ENCODE results near the gene LGALS3BP. TPM values are rescaled to one million over a fixed set of nuclear protein-coding genes. Genes with fewer than 3 reads are reported as not detected.

The LGALS3BP gene
- polyA plus RNA-seq, 1 donor (not counting 4 experiments of a cell fraction or from before 2014, with no cell fraction given): 53.0 TPM

GRCh38 chr17:78973792-78974520, 5.8 kb downstream of the LGALS3BP start:
- H3K9me3 ChIP-seq (ENCODE audit: control insufficient read depth, low read depth, low read length): no peaks in the 10 kb centered on the region
- peaks cover 14% of the 10 kb centered on the region for H3K79me2 ChIP-seq (ENCODE audit: control insufficient read depth, insufficient read depth, low read length)
- peaks cover 2% of the 10 kb centered on the region for H4K20me1 ChIP-seq (ENCODE audit: control insufficient read depth, extremely low read depth, insufficient read depth, low read length)
- no peak for DNase-seq (ENCODE audit: low read depth, low spot score)
- no peaks in the 10 kb centered on the region for H3K9me1 ChIP-seq (ENCODE audit: control insufficient read depth, extremely low read depth, insufficient read depth, low read length)
- H3K4me1 ChIP-seq (ENCODE audit: control insufficient read depth, extremely low read depth, insufficient read depth, low read length): peaks cover 37% of the 10 kb centered on the region
- peaks cover 0 to 10% of the 10 kb centered on the region in 2 experiments for H3K36me3 ChIP-seq (ENCODE audit: control insufficient read depth in 2 of 2, extremely low read depth in 1 of 2, insufficient read depth in 2 of 2, low read length in 2 of 2)
- dilution Hi-C loops (cut with MboI; ENCODE audit: extremely low pct_ligation_motif_present, low sequenced_read_pairs): no loop called here
- no peak overlapping the region for H3K4me3 ChIP-seq (ENCODE audit: control insufficient read depth in 2 of 3, extremely low read depth in 1 of 3, insufficient read depth in 2 of 3, low read depth in 1 of 3, low read length in 3 of 3)
- no peak overlapping the region for H3K27ac ChIP-seq (ENCODE audit: control insufficient read depth, insufficient read depth, low read length)
- FAIRE-seq: no peak
- H3K4me2 ChIP-seq (ENCODE audit: control insufficient read depth, extremely low read depth, insufficient read depth, low read depth, low read length): no peak overlapping the region
- no peak overlapping the region for H2AFZ ChIP-seq (ENCODE audit: control insufficient read depth, low read length)
- no peak for TF ChIP-seq EZH2 (IDR thresholded peaks at IDR 0.05; ENCODE audit: low read length)
- TF ChIP-seq, protein P1, sequence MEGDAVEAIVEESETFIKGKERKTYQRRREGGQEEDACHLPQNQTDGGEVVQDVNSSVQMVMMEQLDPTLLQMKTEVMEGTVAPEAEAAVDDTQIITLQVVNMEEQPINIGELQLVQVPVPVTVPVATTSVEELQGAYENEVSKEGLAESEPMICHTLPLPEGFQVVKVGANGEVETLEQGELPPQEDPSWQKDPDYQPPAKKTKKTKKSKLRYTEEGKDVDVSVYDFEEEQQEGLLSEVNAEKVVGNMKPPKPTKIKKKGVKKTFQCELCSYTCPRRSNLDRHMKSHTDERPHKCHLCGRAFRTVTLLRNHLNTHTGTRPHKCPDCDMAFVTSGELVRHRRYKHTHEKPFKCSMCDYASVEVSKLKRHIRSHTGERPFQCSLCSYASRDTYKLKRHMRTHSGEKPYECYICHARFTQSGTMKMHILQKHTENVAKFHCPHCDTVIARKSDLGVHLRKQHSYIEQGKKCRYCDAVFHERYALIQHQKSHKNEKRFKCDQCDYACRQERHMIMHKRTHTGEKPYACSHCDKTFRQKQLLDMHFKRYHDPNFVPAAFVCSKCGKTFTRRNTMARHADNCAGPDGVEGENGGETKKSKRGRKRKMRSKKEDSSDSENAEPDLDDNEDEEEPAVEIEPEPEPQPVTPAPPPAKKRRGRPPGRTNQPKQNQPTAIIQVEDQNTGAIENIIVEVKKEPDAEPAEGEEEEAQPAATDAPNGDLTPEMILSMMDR (optimal IDR thresholded peaks at IDR 0.05 in 1 of 3, IDR thresholded peaks at IDR 0.05 in 1 of 3, conservative IDR thresholded peaks at IDR 0.05 in 1 of 3; ENCODE audit: extremely low read depth in 1 of 3, insufficient read depth in 2 of 3, low read length in 3 of 3): no peak
- H3K9ac ChIP-seq (ENCODE audit: control insufficient read depth, extremely low read depth, insufficient read depth, low read length): no peak overlapping the region
- H3K27me3 ChIP-seq (ENCODE audit: control insufficient read depth, extremely low read depth, insufficient read depth, low read length): no peaks in the 10 kb centered on the region

GRCh38 chr17:78973196-78973595, 6.5 kb downstream of the LGALS3BP start:
- Histone ChIP-seq H3K9ac (ENCODE audit: control insufficient read depth, extremely low read depth, insufficient read depth, low read length) (no peak overlapping the region), H2AFZ (ENCODE audit: control insufficient read depth, low read length) (no peak overlapping the region), H3K27ac (ENCODE audit: control insufficient read depth, insufficient read depth, low read length) (no peak overlapping the region), H3K79me2 (ENCODE audit: control insufficient read depth, insufficient read depth, low read length) (peaks cover 8% of the 10 kb centered on the region), H4K20me1 (ENCODE audit: control insufficient read depth, extremely low read depth, insufficient read depth, low read length) (peaks cover 2% of the 10 kb centered on the region), H3K27me3 (ENCODE audit: control insufficient read depth, extremely low read depth, insufficient read depth, low read length) (no peaks in the 10 kb centered on the region), H3K4me1 (ENCODE audit: control insufficient read depth, extremely low read depth, insufficient read depth, low read length) (peaks cover 31% of the 10 kb centered on the region), H3K9me1 (ENCODE audit: control insufficient read depth, extremely low read depth, insufficient read depth, low read length) (no peaks in the 10 kb centered on the region), H3K4me2 (ENCODE audit: control insufficient read depth, extremely low read depth, insufficient read depth, low read depth, low read length) (no peak overlapping the region), H3K36me3 (ENCODE audit: control insufficient read depth in 2 of 2, extremely low read depth in 1 of 2, insufficient read depth in 2 of 2, low read length in 2 of 2) (peaks cover 0 to 13% of the 10 kb centered on the region in 2 experiments), H3K9me3 (ENCODE audit: control insufficient read depth, low read depth, low read length) (no peaks in the 10 kb centered on the region), H3K4me3 (ENCODE audit: control insufficient read depth in 2 of 3, extremely low read depth in 1 of 3, insufficient read depth in 2 of 3, low read depth in 1 of 3, low read length in 3 of 3) (no peak overlapping the region)
- DNase-seq (ENCODE audit: low read depth, low spot score): no peak
- TF ChIP-seq EZH2 (IDR thresholded peaks at IDR 0.05; ENCODE audit: low read length): no peak
- TF ChIP-seq, protein P1 (optimal IDR thresholded peaks at IDR 0.05 in 1 of 3, IDR thresholded peaks at IDR 0.05 in 1 of 3, conservative IDR thresholded peaks at IDR 0.05 in 1 of 3; ENCODE audit: extremely low read depth in 1 of 3, insufficient read depth in 2 of 3, low read length in 3 of 3): no peak
- dilution Hi-C loops (cut with MboI; ENCODE audit: extremely low pct_ligation_motif_present, low sequenced_read_pairs): no loop called here
- no peak for FAIRE-seq
